ENCODE data around the gene SRGAP3. TPM values are rescaled to one million over a fixed set of nuclear protein-coding genes. Genes with fewer than 3 reads are reported as not detected.

Gene SRGAP3
- total RNA-seq, 4 donors from 2014 or later: 2.4 to 35.5 (median 8.2) TPM

GRCh38 chr3:8981296-8981695, 268.1 kb downstream of the SRGAP3 start:
- no peaks in the 10 kb centered on the region for H3K36me3 ChIP-seq
- no peak overlapping the region for H3K4me3 ChIP-seq
- TF ChIP-seq POLR2A (IDR thresholded peaks at IDR 0.05): no peak
- TF ChIP-seq, protein P1, sequence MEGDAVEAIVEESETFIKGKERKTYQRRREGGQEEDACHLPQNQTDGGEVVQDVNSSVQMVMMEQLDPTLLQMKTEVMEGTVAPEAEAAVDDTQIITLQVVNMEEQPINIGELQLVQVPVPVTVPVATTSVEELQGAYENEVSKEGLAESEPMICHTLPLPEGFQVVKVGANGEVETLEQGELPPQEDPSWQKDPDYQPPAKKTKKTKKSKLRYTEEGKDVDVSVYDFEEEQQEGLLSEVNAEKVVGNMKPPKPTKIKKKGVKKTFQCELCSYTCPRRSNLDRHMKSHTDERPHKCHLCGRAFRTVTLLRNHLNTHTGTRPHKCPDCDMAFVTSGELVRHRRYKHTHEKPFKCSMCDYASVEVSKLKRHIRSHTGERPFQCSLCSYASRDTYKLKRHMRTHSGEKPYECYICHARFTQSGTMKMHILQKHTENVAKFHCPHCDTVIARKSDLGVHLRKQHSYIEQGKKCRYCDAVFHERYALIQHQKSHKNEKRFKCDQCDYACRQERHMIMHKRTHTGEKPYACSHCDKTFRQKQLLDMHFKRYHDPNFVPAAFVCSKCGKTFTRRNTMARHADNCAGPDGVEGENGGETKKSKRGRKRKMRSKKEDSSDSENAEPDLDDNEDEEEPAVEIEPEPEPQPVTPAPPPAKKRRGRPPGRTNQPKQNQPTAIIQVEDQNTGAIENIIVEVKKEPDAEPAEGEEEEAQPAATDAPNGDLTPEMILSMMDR (IDR thresholded peaks at IDR 0.05): no peak
- no peak overlapping the region for H3K27ac ChIP-seq
- no peaks in the 10 kb centered on the region for H3K27me3 ChIP-seq
- DNase-seq: no peak
- no peaks in the 10 kb centered on the region for H3K4me1 ChIP-seq
- intact Hi-C loops (cut with DNase I; ENCODE audit: low total_unique reads): no loop called here
- H3K9me3 ChIP-seq: no peaks in the 10 kb centered on the region

DNA sequence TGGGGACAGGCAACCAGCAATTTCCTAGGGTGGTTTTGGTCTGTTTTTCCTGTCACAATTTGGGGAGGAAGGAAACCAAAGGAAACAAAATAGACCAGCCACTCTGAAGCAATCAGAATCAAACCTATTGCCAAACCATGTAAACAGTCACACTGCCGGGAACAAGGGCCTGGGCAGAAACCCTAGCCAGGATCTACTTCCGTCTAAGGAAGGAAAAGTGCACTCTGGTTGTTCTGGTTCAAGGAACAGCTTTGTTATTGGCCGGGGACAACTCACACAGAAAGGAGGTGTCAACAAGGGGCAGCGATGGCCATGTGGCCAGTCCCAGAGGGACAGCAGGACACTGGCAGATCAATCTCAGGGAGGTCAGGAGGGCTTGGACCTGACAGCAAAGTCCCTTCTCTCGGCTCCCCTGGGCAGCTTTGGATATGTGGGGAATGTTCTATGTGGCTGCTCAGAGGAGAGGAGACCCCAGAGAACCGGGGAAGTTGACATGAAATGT, 268.6 kb downstream of the SRGAP3 start:
- Histone ChIP-seq H3K36me3 (no peaks in the 10 kb centered on the region), H3K4me3 (no peak overlapping the region), H3K9me3 (no peaks in the 10 kb centered on the region), H3K4me1 (no peaks in the 10 kb centered on the region), H3K27ac (no peak overlapping the region), H3K27me3 (no peaks in the 10 kb centered on the region)
- no peak for DNase-seq
- intact Hi-C loops (cut with DNase I; ENCODE audit: low total_unique reads): no loop called here
- TF ChIP-seq POLR2A (IDR thresholded peaks at IDR 0.05): no peak
- TF ChIP-seq, protein P1 (IDR thresholded peaks at IDR 0.05): no peak

DNA sequence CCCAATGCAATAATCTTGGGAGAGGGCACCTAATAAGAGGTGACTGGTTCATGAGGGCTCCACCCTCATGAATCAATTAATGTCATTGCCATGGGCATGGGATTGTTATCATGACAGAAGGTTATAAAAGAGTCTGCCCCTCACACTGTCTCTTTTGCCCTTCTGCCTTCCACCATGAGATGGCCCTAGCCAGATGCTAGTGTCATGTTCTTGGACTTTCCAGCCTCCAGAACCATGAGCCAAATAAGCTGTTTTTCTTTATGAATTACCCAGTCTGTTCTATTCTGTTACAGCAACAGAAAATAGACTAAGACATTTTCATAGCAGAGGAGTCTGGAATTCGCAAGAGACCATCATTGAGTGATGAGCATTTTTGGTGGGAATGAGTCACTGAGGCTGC, 270.2 kb downstream of the SRGAP3 start:
- Histone ChIP-seq H3K27me3 (no peaks in the 10 kb centered on the region), H3K9me3 (no peaks in the 10 kb centered on the region), H3K4me3 (no peak overlapping the region), H3K4me1 (no peaks in the 10 kb centered on the region), H3K36me3 (no peaks in the 10 kb centered on the region), H3K27ac (no peak overlapping the region)
- TF ChIP-seq POLR2A (IDR thresholded peaks at IDR 0.05): no peak
- TF ChIP-seq, protein P1 (IDR thresholded peaks at IDR 0.05): no peak
- DNase-seq: no peak
- intact Hi-C loops (cut with DNase I; ENCODE audit: low total_unique reads): no loop called here

GRCh38 chr3:8978551-8978950, 270.9 kb downstream of the SRGAP3 start:
- Histone ChIP-seq H3K4me1 (no peaks in the 10 kb centered on the region), H3K4me3 (no peak overlapping the region), H3K36me3 (no peaks in the 10 kb centered on the region), H3K9me3 (no peaks in the 10 kb centered on the region), H3K27ac (no peak overlapping the region), H3K27me3 (no peaks in the 10 kb centered on the region)
- intact Hi-C loops (cut with DNase I; ENCODE audit: low total_unique reads): no loop called here
- TF ChIP-seq, protein P1 (IDR thresholded peaks at IDR 0.05): no peak
- TF ChIP-seq POLR2A (IDR thresholded peaks at IDR 0.05): no peak
- no peak for DNase-seq

DNA sequence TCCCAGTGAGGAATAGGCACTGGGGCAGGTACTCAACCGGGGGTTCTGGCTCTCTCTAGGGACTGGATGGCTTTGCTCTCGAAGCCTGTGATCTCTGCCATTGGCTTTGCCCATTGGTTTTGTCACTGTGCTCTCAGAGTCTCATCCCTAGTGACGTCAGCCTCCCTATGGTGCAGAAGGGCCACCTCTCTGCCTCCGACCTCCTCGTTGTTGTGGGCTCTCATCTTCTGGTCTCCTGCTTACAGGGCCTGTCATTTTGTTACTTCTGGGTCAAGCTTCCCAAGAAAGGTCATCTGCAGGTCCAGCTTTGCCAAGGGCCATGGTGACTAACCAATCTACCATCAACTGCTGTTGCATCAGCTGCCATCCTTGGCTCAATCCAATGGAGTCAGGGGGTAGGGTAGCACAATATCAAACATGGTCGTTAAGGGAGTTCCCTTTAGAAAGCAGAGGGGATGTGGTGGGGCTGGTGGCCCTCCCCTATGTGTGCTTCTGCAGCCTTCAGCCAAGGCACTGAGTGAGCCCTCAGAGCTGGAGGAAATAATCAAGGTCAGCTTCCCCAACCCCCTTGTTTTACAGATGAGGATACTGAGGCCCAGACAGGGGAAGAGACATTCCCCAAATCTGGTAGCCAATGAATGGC, 272.8 kb downstream of the SRGAP3 start:
- intact Hi-C loops (cut with DNase I; ENCODE audit: low total_unique reads): no loop called here
- no peak for DNase-seq
- H3K4me3 ChIP-seq: no peak overlapping the region
- H3K27me3 ChIP-seq: no peaks in the 10 kb centered on the region
- TF ChIP-seq POLR2A (IDR thresholded peaks at IDR 0.05): no peak
- TF ChIP-seq, protein P1 (IDR thresholded peaks at IDR 0.05): no peak
- no peaks in the 10 kb centered on the region for H3K36me3 ChIP-seq
- H3K9me3 ChIP-seq: no peaks in the 10 kb centered on the region
- no peak overlapping the region for H3K27ac ChIP-seq
- H3K4me1 ChIP-seq: no peaks in the 10 kb centered on the region

All from uterus (tissue), 4 donors.